Epidermal melanocyte (primary cell): ENCODE data around the gene GARRE1.
"Not testable (repeated sequence)": the region's sequence is repeated elsewhere in the genome, so short reads cannot be mapped to it uniquely, and the experiment has no call there.

Source experiments
- DNase-seq: peaks from one replicate; pipeline ENCODE4 v3.0.0; 2011; ENCODE audit warnings: low spot score; ENCODE audit not compliant: insufficient read length

Gene GARRE1

DNA sequence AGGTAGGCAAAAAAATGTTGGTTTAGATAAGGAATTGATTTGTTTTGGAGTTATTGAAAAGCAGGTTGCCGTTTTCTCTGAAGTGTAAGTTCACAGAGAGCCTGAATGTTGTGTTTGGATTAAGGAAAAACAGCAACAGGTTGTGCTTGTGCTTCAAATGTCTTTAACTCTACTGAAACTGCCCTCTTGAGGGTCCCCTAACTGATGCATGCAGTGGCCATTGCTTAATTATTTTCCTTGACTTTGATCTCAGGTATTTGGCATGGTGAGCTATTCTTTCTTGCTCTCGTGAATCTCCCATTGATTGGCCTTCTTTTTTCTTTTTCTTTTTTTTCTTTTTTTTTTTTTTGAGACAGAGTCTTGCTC is 3.2 kb downstream of the GARRE1 start:
- no peak for DNase-seq

DNA sequence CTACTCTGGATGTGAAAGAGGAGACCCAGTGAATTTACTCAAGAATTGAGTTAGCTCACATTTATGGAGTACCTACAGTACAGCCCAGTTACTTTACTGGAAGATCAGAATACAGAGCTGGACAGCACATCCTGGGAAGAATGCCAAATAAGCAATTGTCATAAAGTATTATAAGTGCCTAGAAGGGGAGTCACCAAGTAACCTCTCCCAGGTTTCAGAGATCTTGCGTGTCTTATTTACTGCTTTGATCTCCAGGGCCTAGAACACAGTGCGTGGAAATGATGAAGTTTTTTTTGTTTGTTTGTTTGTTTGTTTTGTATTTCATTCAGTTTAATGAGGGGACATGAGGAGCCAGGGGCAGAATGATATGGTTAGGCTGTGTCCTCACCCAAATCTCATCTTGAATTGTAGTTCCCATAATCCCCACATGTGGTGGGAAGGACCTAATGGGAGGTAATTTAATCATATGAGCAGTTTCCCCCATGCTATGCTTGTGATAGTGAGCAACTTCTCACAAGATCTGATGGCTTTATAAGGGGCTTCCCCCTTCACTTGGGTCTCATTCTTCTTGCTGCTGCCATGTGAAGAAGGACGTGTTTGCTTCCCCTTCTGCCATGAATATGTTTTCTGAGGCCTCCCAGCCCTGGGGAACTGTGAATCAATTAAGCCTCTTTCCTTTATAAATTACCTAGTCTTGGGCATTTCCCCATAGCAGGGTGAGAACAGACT is 5.2 kb downstream of the GARRE1 start:
- DNase-seq, result no peak

DNA sequence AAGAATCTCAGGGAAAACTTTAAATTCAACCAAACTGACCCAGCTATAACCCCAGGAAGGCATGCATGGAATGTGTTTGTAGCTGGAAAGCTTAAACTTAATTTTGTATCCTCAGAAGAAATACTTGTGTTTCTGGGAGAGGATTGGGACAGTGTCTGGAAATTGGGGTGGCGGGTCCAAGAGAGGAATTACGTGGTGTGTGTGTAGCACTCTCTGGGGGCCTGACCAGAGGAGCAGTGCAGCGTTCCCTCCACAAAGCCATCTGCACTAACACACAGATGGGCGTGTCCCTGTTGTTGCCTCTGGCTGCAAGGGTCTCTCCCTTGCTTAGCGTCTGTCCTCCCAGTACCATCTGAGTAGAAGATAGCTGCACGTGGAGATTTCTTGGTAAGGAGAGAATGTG is 6.4 kb downstream of the GARRE1 start:
- DNase-seq, result no peak

DNA sequence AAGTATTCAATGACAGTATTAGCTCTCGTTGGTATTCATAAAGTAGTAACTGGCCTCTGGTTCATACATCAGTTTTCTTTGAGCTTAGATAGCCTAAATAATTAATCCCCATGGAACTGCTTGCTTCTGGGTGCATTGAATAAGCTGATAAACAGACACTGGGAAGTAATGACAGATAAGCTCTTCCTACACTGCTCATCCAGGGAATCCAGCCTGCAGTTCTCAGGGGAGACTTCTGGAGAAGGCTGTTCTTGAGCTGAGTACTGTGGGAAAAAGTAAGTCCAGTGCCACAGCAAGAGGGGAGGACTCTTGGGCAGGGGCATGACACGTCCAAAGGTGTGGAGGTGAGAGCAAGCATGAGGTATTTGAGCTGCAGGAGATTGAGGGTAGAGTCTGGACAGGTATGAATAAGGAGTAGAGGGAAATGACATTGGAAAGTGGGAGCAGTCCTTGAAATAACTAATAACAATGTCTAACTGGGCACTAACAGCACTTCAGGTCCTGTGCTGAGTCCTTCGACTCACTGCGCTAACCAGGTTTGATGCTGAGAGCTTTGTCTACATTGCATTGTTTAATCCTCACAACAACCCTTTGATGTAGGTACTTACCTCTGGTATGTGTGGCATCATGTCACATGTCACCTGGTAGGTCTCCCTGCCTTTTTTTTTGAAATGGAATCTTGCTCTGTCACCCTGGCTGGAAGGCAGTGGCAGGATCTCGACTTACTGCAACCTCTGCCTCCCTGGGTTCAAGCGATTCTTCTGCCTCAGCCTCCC is 7.2 kb downstream of the GARRE1 start:
- DNase-seq, result no peak

DNA sequence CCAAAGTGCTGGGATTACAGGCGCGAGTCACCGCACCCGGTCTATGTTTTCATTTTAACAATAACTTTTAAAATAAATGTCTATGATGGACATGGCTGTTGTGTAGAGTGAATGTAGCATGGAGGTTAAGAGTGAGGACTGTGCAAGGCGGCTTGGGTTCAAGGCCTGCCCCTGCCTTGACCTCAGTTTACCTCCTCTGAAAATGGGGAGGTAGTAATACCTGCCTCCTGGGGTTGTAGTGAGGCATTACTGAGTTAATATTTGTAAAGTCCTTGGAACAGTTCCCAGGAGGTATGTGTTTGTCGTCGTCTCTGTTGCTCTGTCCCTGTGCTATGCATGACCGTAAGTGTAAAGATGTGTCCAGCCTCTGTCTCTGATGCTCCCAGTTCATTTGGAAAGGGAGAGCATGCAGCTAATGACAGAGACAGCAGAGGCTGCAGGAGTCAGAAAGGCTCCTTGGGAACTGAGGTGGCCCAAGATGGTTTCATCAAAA is 9.4 kb downstream of the GARRE1 start:
- no peak for DNase-seq

DNA sequence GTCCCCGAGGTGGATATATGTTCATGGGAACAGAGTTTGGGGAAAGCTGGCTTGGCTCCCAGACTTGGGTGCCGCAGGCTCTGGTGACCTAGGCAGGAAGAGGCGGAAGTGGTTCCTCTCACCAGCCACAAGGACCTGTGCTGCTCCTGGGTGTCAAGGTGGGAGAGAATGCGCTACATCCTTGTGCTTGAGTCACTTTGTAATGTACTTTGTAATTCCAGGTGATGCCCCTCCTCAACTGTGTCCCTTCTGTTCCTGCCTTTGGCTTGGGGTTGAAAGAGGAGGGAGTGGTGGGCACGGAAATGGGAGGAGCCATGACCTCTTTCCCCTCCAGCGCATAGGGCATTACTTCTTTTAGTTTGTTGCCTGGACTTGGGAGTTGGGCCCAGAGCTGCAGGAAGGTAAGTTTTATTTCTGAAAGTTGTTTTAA is 10.9 kb downstream of the GARRE1 start:
- DNase-seq, result no peak

DNA sequence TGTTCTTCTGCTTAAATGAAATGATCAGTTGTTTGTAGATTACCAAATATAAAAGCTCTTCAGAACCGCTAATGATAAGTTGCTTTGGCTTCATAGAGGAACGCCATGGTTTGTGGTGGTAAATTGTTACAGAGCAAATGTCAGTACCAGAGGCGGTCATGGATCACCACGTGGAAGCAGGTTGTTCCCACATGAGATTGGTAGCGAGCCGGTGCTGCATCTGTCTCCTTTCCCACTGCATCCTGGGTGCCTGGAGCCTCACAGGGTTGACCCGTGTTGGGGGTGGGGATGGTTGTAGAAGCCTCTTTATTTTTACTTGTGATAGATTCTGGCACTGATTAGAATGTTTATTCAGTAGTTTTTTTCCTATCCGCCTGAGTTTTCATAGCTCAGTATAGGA is 14.7 kb downstream of the GARRE1 start:
- no peak for DNase-seq

DNA sequence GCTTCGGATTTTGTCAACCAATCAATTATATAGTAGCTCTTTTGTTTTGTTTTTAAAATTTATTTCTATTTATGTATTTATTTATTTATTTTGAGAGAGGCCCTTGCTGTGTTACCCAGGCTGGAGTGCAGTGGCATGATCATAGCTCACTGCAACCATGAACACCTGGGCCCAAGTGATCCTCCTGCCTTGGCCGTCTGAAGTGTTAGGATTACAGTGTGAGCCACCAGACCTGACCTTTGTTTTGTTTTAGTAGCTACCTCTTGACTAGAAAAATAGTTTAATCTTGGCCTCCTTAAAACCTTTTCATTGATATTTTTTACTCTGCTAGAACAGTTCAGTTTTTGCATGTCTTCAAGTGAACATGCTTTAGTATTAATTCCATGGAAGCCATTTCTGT is 15.1 kb downstream of the GARRE1 start:
- DNase-seq, result no peak

DNA sequence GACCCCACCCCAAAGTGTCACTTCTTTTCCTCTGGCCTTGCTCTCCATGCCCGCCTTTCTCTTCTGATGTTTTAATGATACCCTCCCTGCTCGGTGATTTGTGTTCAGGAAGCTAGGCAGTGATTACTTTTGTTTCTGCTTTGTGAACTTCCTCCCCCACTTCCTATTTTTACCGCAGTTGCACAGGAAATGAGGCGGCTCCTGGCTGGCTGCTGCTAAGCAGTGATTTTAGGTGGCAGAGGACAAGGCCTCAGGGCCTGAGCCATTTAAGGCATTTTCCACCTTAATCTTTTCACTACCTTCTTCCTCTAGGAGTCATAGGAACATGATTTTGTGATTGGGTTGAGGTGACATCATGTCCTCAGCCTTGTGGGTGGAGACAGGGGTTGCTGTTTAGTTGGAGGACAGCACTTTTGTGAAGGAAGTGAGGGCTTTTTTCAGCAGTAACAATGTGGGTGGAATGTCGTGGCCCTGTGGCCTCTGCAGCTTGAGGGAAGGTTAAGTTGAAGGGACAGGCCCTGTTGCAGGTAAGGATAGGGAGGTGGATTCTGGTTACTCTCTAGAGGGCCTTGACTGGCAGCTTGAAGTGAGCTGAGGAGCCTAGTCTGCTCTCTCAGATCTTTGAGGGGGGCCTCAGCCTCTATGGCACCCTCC is 15.7 kb downstream of the GARRE1 start:
- DNase-seq, result no peak

DNA sequence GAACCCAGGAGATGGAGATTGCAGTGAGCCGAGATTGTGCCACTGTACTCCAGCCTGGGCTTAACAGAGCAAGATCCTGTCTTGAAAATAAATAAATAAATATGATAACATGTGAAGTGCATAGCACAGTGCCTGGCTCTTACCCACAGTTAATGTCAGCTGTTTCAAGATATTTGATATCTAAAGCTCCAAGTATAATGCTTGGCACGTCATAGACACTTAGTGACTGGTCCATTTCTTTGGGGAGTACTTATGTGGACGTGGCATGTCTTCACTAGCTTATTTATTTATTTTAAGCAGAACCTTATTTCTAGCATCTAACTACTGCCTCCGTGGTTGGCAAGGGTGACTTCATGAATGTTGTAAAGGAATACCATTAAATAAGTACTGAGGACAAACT is 18.8 kb downstream of the GARRE1 start:
- DNase-seq, result no peak

DNA sequence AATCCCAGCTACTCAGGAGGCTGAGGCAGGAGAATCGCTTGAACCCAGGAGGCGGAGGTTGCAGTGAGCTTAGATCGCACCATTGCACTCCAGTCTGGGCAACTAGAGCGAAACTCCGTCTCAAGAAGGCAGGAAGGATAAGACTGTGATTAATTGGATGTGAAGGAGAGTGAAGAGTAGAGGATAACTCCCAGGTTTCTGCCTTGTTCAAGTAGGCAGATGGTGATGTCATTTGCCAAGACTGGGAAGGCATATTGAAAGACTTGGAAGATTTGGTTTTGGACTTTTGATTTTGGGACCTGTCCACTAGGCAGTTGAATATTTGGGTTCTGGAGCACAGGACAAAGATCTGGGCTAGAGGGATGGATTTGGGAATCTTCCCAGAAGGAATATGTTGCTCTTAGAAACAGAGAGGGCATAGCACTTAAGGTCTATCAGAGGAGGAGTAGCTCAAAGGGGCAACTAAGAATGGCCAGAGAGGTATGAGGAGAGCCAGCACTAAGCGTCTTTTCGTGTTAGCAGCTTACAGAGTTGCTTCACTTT is 20.0 kb downstream of the GARRE1 start:
- no peak for DNase-seq

DNA sequence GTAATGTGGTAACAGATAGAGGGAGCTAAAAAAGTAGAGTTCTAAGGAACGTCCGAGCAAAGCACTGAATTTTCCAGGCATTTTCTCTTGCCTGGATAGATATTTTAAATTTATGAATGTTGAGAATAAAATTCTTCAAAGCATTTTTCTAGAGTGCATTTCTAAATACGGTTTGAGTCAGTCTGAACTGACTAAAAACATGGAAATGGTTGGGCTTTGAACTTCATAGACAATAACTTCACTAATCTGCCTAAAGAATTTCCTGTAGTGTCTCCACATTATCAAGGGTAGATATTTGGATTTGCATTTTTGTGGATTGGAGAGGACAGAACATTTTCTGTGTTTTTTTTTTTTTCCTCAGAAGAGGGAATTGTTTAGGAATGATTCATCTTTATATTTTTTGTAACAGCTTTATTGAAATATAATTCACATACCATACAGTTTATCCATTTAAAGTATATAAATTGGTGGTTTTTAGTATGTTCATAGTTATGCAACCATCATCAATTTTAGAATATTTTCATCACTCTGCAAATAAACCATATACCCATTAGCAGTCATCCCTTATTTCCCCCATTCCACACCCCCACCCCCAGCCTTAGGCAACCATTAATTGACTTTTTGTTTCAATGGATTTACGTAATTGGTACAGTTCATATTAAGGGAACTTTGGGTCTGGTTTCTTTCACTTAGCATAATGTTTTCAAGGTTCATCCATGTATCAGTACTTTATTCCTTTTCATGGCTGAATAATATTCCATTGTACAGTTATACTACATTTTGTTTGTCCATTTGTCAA is 20.7 kb downstream of the GARRE1 start:
- peak; percentile 80 for DNase-seq

DNA sequence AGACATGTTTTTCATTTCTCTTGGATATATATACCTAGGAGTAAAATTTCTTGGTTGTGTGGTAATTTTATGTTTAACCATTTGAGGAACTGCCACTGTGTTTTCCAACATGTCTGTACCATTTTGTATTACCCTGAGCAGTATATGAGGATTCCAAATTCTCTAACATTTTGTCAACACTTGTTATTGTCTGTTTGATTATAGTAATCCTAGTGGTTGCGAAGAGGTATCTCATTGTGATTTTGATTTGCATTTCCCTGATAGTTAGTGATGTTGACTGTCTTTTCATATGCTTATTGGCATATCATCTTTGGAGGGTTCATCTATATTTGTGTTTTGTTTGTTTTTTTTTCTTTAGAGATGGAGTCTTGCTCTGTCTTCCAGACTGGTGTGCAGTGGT is 21.4 kb downstream of the GARRE1 start:
- DNase-seq, result no peak

DNA sequence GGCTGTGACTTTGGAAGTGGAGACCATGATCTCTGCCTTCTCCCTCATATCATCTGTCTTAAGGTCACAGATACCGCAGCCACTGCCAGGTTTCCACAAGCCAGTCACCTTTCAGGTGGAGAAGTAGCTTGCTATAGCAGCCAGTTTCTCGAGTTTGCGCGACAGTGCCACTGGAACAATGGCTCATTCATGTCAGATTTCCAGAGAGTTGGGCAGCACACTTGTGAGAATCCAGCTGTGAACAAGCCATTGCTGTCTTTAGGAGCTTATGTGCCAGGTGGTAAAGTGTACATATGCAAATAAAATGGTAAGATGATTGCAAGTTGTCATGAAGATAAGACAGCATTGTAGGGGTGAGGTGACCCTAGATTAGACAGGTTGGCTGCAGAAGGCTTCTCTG is 22.3 kb downstream of the GARRE1 start:
- DNase-seq, result no peak

DNA sequence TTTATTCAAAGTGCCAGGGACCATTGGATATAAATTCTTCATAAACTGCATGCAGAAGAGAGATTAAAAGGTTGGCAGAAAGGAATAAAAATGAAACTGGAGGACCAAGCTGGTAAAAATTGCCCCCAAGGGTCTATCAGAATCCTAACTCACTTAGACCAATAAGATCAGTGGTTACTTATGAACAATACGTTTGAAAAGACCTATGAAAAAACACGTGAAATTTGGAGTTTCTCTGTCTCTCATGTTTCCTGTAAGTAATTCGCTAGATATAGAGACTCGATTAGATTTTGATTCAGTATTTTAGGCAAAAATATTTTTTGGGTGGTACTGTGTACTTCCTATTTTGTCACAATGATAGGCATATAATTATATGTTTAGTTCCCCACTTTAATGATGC is 22.9 kb downstream of the GARRE1 start:
- no peak for DNase-seq

DNA sequence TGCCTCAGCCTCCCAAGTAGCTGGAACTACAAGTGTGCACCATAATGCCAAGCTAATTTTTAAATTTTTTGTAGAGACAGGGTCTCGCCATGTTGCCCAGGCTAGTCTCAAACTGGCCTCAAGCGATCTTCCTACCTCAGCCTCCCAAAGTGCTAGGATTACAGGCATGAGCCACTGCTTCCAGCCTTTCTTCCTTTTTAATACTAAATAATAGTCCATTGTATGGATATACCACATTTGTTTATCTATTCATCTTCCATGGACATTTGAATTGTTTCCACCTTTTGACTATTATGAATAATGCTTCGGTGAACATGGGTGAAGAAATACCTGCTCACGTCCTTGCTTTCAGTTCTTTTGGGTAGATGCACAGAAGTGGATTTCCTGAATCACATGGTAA is 24.4 kb downstream of the GARRE1 start:
- no peak for DNase-seq

DNA sequence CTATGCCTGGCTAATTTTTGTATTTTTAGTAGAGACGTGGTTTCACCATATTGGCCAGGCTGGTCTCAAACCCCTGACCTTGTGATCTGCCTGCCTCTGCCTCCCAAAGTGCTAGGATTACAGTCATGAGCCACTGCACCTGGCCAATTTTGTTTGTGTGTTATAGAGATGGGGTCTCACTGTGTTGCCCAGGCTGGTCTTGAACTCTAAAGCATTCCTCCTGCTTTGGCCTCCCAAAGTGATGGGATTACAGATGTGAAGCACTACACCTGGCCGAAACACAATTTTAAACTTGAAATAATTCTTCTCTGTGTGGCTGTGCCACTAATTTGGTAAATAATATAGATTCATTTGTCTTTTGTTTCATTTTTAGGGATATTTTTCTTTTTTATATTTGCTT is 27.1 kb downstream of the GARRE1 start:
- not testable (repeated sequence) for DNase-seq

DNA sequence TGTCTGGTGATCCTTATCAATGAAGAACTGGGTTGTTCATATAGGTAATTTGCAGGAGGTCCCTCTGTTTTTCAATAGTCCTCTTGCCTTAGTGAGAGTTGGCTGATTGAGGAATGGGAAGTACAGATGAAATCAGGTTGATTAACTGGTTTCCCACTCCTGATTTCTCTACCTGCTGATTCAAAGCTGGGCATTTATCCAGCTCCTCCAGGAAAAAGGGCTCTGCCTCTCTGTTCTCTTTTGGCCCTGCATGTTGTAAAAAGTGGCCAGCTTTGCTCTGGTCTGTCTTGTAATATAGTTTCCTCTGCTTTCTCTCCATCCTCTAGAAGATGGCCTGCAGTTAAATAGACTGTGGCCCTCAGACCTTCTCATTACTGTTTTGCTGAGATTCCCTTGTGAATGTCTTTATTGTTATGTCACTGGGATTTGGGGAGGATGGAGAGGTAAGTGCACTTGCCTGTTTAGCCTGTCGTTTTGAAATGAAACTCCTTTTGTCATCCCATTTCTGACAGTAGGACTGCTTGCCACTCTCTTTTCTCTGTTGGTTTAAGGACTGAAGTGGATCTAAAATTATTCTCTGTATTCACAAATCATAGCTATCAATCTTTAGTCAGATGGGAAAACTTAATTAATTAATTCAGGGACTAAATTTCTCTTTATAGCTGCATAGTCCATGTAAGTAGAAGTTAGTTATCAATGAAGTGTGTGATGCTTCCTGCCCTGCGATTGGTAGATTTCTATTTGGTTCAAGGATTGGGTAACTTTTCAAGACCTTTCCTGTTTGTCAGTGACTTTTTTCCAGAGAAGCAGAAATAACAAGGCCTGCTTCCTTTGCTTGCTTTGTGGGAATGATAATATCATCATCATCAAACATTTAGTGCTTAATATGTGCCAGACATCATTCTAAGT is 28.5 kb downstream of the GARRE1 start:
- DNase-seq, result no peak

DNA sequence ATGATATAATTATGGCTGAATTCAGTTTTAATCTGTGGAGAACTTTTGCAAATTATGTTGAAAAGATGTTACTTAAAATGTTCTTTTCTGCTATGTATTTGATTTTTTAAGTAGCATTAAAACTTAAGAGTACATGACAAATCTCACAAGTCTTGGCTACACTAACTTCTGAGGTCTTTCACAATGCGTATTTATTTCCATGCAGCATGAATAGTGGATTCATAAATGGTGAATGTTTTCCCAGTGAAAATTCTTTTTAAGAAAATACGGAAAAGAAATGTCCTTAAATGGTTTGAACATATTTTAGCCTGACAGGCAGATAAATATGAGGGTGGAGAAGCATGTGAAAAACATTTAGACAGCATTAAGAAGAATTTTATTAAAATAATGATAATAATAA is 30.2 kb downstream of the GARRE1 start:
- DNase-seq, result no peak

DNA sequence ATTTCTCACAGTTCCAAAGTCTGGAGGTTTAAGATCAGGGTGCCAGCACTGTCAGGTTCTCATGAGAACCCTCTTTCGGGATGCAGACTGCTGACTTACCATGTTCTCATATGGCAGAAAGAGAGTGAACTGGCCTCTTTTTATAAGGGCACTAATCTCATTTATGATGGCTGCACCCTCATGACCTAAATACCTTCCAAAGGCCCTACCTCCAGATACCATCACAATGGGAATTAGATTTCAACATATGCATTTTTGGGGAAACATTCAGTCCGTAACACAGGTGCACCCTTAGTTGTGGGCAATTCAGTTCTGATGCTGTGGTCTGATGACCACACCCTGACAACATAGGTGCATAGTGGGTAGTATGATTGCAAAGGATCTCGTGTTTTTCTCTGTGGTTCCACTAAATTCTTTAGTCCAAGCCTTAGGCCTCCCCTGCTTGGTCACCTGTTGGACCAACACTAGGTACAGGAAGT is 33.3 kb downstream of the GARRE1 start:
- no peak for DNase-seq
